GM20431 (cell line): ENCODE results near the gene TXNRD3.
"Not testable (repeated sequence)": the region's sequence is repeated elsewhere in the genome, so short reads cannot be mapped to it uniquely, and the experiment has no call there.

Source experiments
- in situ Hi-C: fragments of 300-500 bp; cut with MseI, MboI; formaldehyde crosslinking; loops from one replicate; pipeline ENCODE4 v1.15.0; 2020; ENCODE audit warnings: low sequenced_read_pairs; ENCODE audit not compliant: unreplicated experiment

TXNRD3 gene

GRCh38 chr3:126609909-126610308 lies 45.0 kb downstream of the TXNRD3 start:
- in situ Hi-C loops = no loop called here

- in situ Hi-C loops = no loop called here
Measured at GRCh38 chr3:126607214-126607908, 47.6 kb downstream of the TXNRD3 start.

GRCh38 chr3:126606001-126606400 lies 48.9 kb downstream of the TXNRD3 start:
- in situ Hi-C loops = no loop called here

GRCh38 chr3:126604691-126605090 lies 50.2 kb downstream of the TXNRD3 start:
- in situ Hi-C loops = no loop called here

GRCh38 chr3:126599101-126599500 lies 55.8 kb downstream of the TXNRD3 start:
- in situ Hi-C loops = no loop called here

GRCh38 chr3:126595479-126595878 lies 59.4 kb downstream of the TXNRD3 start:
- in situ Hi-C loops = not testable (repeated sequence)

GRCh38 chr3:126591515-126591914 lies 63.4 kb downstream of the TXNRD3 start:
- in situ Hi-C loops = not testable (repeated sequence)

- in situ Hi-C loops = no loop called here
Measured at GRCh38 chr3:126582311-126582710, 72.6 kb downstream of the TXNRD3 start.

GRCh38 chr3:126581569-126581968 lies 73.4 kb downstream of the TXNRD3 start:
- in situ Hi-C loops = no loop called here

- in situ Hi-C loops = no loop called here
Measured at GRCh38 chr3:126580746-126581145, 74.2 kb downstream of the TXNRD3 start.

GRCh38 chr3:126578702-126579101 lies 76.2 kb downstream of the TXNRD3 start:
- in situ Hi-C loops = no loop called here

GRCh38 chr3:126577261-126577660 lies 77.7 kb downstream of the TXNRD3 start:
- in situ Hi-C loops = no loop called here

GRCh38 chr3:126573492-126574117 lies 81.3 kb downstream of the TXNRD3 start:
- in situ Hi-C loops = no loop called here

GRCh38 chr3:126571078-126571477 lies 83.8 kb downstream of the TXNRD3 start:
- in situ Hi-C loops = no loop called here

GRCh38 chr3:126570103-126570541 lies 84.8 kb downstream of the TXNRD3 start:
- in situ Hi-C loops = no loop called here

- in situ Hi-C loops = no loop called here
Measured at GRCh38 chr3:126569390-126569975, 85.4 kb downstream of the TXNRD3 start.

- in situ Hi-C loops = no loop called here
Measured at GRCh38 chr3:126568776-126569342, 86.1 kb downstream of the TXNRD3 start.

GRCh38 chr3:126567696-126568438 lies 87.1 kb downstream of the TXNRD3 start:
- in situ Hi-C loops = no loop called here

- in situ Hi-C loops = no loop called here
Measured at GRCh38 chr3:126562737-126563276, 92.1 kb downstream of the TXNRD3 start.
